Vagina (tissue), 2 donors: ENCODE measurements around the gene ZNF521. TPM values are rescaled to one million over a fixed set of nuclear protein-coding genes. Genes with fewer than 3 reads are reported as not detected.
"Not testable (repeated sequence)": the region's sequence is repeated elsewhere in the genome, so short reads cannot be mapped to it uniquely, and the experiment has no call there.

Source experiments
- DNase-seq, 2 donors: peaks; one replicate each; pipeline ENCODE4 v3.0.0-alpha.2; 2017; ENCODE audit errors: extremely low spot score in 2 of 2
- H3K27ac ChIP-seq: fragments of 200-600 bp; sonication (generic); one replicate; pipeline ENCODE4 v1.5.1; 2019
- H3K27me3 ChIP-seq: fragments of 200-600 bp; sonication (generic); one replicate; pipeline ENCODE4 v1.5.1; 2019
- H3K36me3 ChIP-seq, 2 donors: fragments of 200-600 bp; sonication (generic); one replicate each; pipeline ENCODE4 v1.5.1; 2017 to 2019
- H3K4me1 ChIP-seq: fragments of 200-600 bp; sonication (generic); one replicate; pipeline ENCODE4 v1.5.1; 2019
- H3K4me3 ChIP-seq, 2 donors: fragments of 200-600 bp; sonication (generic); 1 replicate in 1 of 2; 2 replicates in 1 of 2; pipeline ENCODE4 v1.5.1; 2016 to 2019
- H3K9me3 ChIP-seq: fragments of 200-600 bp; sonication (generic); one replicate; pipeline ENCODE4 v1.5.1; 2019
- CTCF ChIP-seq, 3 experiments: fragments of 450-650 bp in 2 of 3; fragments of 200-600 bp in 1 of 3; sonication (generic) in 1 of 3; IDR thresholded peaks; one replicate each; pipeline ENCODE4 v1.5.1; 2017 to 2019; ENCODE audit warnings: antibody characterized with exemption in 3 of 3, mild to moderate bottlenecking in 2 of 3, moderate library complexity in 2 of 3
- POLR2A ChIP-seq, 2 donors: fragments of 450-650 bp; IDR thresholded peaks; one replicate each; pipeline ENCODE4 v1.6.1; 2017; ENCODE audit warnings: antibody characterized with exemption in 2 of 2, mild to moderate bottlenecking in 2 of 2, moderate library complexity in 2 of 2
- POLR2AphosphoS5 ChIP-seq, 2 donors: sonication (generic); formaldehyde crosslinking; IDR thresholded peaks; one replicate each; pipeline ENCODE4 v1.9.0; 2017; ENCODE audit warnings: antibody characterized with exemption in 2 of 2, mild to moderate bottlenecking in 2 of 2, low read depth in 1 of 2; ENCODE audit not compliant: insufficient read depth in 1 of 2
- intact Hi-C: fragments of 100-400 bp; cut with DNase I; formaldehyde crosslinking; loops from one replicate; pipeline ENCODE4 v1.15.1; 2023
- total RNA-seq: library from RNA; depleted of rRNA; stranded (reverse); fragments of >200 nt; gene quantifications from one replicate; pipeline ENCODE4 v1.2.3, GENCODE V29; 2016

The ZNF521 gene
- total RNA-seq, 1 donor from 2014 or later, result 18.7 TPM

GRCh38 chr18:25279556-25279955 is 72.4 kb downstream of the ZNF521 start:
- Histone ChIP-seq H3K36me3 (no peaks in the 10 kb centered on the region), H3K27me3 (no peaks in the 10 kb centered on the region), H3K27ac (no peak overlapping the region), H3K4me1 (peaks cover 9% of the 10 kb centered on the region), H3K9me3 (no peaks in the 10 kb centered on the region), H3K4me3 (no peak overlapping the region)
- no peak for DNase-seq
- intact Hi-C loops, result no loop called here
- TF ChIP-seq POLR2A (IDR thresholded peaks at IDR 0.05) (no peak), CTCF (IDR thresholded peaks at IDR 0.05) (no peak), POLR2AphosphoS5 (IDR thresholded peaks at IDR 0.05; ENCODE audit: insufficient read depth in 1 of 2, low read depth in 1 of 2) (no peak)

- H3K9me3 ChIP-seq, result no peaks in the 10 kb centered on the region
- TF ChIP-seq CTCF (IDR thresholded peaks at IDR 0.05) (no peak), POLR2AphosphoS5 (IDR thresholded peaks at IDR 0.05; ENCODE audit: insufficient read depth in 1 of 2, low read depth in 1 of 2) (no peak), POLR2A (IDR thresholded peaks at IDR 0.05) (no peak)
- no peak overlapping the region for H3K27ac ChIP-seq
- intact Hi-C loops, result no loop called here
- peaks cover 9% of the 10 kb centered on the region for H3K4me1 ChIP-seq
- H3K36me3 ChIP-seq, result no peaks in the 10 kb centered on the region
- H3K27me3 ChIP-seq, result no peaks in the 10 kb centered on the region
- DNase-seq, result no peak
- H3K4me3 ChIP-seq, result no peak overlapping the region
Measured at GRCh38 chr18:25279133-25279532, 72.8 kb downstream of the ZNF521 start.

GRCh38 chr18:25278394-25278793 is 73.6 kb downstream of the ZNF521 start:
- Histone ChIP-seq H3K27me3 (no peaks in the 10 kb centered on the region), H3K9me3 (no peaks in the 10 kb centered on the region), H3K27ac (no peak overlapping the region), H3K36me3 (no peaks in the 10 kb centered on the region), H3K4me3 (no peak overlapping the region), H3K4me1 (peaks cover 8% of the 10 kb centered on the region)
- no peak for DNase-seq
- intact Hi-C loops, result no loop called here
- TF ChIP-seq CTCF (IDR thresholded peaks at IDR 0.05), result no peak
- no peak for TF ChIP-seq POLR2AphosphoS5 (IDR thresholded peaks at IDR 0.05; ENCODE audit: insufficient read depth in 1 of 2, low read depth in 1 of 2)
- TF ChIP-seq POLR2A (IDR thresholded peaks at IDR 0.05), result no peak

- intact Hi-C loops, result no loop called here
- Histone ChIP-seq H3K27me3 (no peaks in the 10 kb centered on the region), H3K9me3 (no peaks in the 10 kb centered on the region), H3K36me3 (no peaks in the 10 kb centered on the region), H3K4me1 (no peaks in the 10 kb centered on the region), H3K27ac (no peak overlapping the region), H3K4me3 (no peak overlapping the region)
- no peak for DNase-seq
- TF ChIP-seq POLR2A (IDR thresholded peaks at IDR 0.05) (no peak), POLR2AphosphoS5 (IDR thresholded peaks at IDR 0.05; ENCODE audit: insufficient read depth in 1 of 2, low read depth in 1 of 2) (no peak), CTCF (IDR thresholded peaks at IDR 0.05) (no peak)
Measured at GRCh38 chr18:25275412-25276001, 76.5 kb downstream of the ZNF521 start.

- H3K27me3 ChIP-seq, result no peaks in the 10 kb centered on the region
- no peaks in the 10 kb centered on the region for H3K4me1 ChIP-seq
- H3K27ac ChIP-seq, result no peak overlapping the region
- DNase-seq, result no peak
- H3K9me3 ChIP-seq, result no peaks in the 10 kb centered on the region
- intact Hi-C loops, result no loop called here
- H3K36me3 ChIP-seq, result no peaks in the 10 kb centered on the region
- no peak overlapping the region for H3K4me3 ChIP-seq
- no peak for TF ChIP-seq POLR2AphosphoS5 (IDR thresholded peaks at IDR 0.05; ENCODE audit: insufficient read depth in 1 of 2, low read depth in 1 of 2)
Measured at GRCh38 chr18:25274926-25275325, 77.0 kb downstream of the ZNF521 start.

- H3K27ac ChIP-seq, H3K27me3 ChIP-seq, H3K4me3 ChIP-seq, intact Hi-C loops, DNase-seq, H3K4me1 ChIP-seq, H3K9me3 ChIP-seq, H3K36me3 ChIP-seq: not testable (repeated sequence)
Measured at GRCh38 chr18:25266931-25267527, 84.9 kb downstream of the ZNF521 start.
